NCI-H748 treated with DMSO at 0.1 percent for 48 hours (cell line): Measurements from ENCODE around the gene IFI30.

Experiments used
- DNase-seq: peaks from one replicate; lab custom pipeline; 2025; lab: John Stamatoyannopoulos, UW

The IFI30 gene

GRCh38 chr19:18173572-18174288, at the start of gene IFI30:
Gene IFI30 (plus strand): TSS chr19:18173813. CDS start chr19:18173842, 29 bp downstream.
- no peak for DNase-seq

DNA sequence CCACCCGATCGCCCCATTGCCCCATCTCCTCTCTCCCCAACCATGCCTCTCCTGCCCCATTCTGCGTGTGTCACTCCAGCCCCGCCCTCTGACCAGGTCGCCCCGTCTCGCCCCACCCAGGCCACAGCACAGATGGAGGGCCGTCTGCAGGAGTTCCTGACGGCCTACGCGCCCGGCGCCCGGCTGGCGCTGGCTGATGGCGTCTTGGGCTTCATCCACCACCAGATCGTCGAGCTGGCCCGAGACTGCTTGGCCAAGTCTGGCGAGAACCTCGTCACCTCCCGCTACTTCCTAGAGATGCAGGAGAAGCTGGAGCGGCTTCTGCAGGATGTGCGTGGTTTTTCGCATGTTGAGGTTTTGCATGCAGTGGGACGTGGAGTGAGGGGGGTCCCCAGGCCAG, 49.8 kb upstream of the IFI30 start:
- DNase-seq, result no peak

- no peak for DNase-seq
Measured at GRCh38 chr19:18126097-18126496, 47.5 kb upstream of the IFI30 start.

- no peak for DNase-seq
Measured at GRCh38 chr19:18128044-18128443, 45.6 kb upstream of the IFI30 start.

DNA sequence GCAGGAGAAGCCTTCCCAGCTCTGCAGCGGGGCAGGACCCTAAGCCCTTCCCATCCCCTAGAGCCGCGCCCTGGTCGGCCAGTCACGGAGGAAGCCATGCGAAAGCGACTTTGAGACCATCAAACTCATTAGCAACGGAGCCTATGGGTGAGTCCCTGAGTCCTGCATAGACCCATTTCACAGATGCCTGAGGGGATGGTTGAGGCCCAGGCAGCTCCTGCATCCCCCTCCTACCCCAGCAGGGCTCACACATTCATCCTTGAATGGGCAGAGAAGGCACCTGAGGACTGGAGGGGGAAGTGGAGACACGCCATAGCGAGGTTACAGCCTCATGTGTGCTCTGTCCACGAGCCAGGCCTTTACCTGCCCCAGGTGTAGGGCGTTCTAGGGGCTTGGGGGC, 44.8 kb upstream of the IFI30 start:
- no peak for DNase-seq

DNA sequence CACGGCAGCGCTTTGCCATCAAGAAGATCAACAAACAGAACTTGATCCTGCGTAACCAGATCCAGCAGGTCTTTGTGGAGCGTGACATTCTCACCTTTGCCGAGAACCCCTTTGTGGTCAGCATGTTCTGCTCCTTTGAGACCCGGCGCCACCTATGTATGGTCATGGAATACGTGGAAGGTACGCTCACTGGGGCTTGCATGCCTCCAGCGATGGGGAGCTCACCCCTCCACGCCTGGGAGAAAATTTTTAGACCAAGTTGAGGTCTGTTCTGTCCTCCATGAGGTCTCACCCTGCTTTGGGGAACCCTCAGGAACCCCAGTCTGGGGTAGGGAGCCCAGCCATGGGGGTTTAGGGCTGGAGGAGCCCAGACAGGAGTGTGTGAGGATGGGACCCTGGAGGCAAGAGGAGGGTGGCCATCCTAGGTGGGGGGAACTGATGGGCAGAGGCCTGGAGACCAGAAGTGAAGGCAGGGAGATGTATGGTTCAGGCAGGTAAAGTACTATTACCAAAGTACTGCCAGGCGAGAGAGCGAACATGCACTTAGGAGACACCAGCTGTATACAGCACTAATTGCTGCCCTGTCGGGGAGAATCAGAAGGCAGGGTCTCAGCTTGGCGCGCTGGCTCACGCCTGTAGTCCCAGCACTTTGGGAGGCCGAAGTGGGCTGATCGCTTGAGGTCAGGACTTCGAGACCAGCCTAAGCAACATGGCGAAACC, 42.9 kb upstream of the IFI30 start:
- no peak for DNase-seq

DNA sequence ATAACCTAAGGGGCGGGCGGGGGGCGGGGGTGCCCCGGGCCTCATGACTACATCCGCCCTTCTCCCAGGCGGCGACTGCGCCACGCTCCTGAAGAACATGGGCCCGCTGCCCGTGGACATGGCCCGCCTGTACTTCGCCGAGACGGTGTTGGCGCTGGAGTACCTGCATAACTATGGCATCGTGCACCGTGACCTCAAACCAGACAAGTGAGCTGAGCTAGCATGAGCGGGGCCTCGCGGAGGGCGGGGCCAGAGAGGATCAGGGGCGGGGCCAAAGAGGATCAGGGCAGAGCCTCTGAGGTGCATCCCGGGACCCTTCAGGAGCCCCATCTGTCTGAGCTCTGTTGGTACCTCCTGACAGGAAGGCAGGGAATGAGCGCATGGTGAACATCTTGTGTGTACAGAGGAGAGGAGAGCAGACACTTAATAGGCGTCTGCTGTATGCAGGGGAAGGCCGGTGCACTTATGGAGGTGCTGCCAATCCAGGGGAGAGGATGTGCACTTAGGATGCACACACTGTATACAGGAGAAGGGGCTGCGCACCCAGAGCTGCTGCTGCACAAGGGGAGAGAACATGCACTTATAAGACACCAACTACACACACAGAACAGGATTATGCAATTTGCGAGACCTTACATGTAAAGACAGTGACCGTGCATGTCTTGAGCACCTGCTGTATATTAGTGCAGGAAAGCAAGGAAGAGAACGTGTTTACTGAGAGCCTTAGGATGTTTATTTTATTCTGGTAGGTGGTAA, 41.6 kb upstream of the IFI30 start:
- no peak for DNase-seq

DNA sequence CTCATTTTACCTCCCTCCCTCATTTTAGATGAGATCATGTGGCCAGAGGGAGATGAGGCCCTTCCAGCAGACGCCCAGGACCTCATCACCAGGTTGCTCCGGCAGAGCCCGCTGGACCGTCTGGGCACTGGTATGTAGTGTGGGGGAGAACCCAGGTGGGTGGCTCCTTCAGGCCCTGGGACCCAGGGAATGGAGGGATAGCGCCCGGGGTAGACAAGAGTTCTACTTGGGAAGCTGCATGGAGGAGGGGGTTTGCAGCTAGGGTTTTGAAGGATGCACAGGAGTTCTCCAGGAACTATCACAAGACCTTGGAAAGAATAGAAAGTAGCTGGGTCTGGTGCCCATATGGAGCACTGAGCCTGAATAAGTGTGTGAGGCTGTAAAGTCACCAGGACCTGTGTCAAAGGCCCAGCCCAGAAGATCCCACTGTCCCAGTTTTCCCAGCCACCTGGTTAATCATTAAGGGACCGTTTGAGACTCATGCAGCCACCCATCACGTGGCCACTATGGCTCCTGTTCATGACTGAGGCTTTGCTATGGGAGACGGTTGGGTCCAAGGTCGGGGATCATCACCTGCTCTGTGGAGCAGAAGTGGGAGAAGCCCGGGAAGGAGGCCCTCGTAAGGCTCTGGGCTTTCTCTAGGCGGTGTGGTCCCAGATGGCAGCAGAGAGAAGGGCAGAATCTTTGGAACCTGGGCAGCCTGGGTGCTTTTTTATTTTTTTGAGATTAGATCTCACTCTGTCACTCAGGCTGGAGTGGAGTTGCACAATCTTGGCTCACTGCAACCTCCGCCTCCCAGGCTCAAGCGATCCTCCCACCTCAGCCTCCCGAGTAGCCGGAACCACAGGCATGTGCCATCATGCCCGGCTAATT, 37.7 kb upstream of the IFI30 start:
- no peak for DNase-seq

- DNase-seq, result no peak
Measured at GRCh38 chr19:18137242-18137641, 36.4 kb upstream of the IFI30 start.

- no peak for DNase-seq
Measured at GRCh38 chr19:18137657-18138339, 35.8 kb upstream of the IFI30 start.

GRCh38 chr19:18140473-18140872, 33.1 kb upstream of the IFI30 start:
- no peak for DNase-seq

DNA sequence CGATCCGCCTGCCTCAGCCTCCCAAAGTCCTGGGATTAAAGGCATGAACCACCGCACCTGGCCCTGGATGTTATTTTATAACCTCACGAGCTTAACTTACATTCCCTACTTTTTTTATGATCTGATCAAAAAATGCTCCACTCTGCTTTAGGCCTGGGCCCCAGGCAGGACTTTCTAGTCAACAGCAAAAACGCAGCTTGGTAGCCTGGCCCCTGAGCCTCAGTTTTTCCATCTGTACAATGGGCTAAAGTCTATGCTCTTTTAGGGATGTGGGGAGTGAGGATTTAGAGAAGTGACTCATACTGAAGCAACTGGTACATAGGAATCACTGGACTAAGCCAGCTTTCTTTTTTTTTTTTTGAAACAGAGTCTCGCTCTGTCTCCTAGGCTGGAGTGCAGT, 32.6 kb upstream of the IFI30 start:
- DNase-seq, result no peak

DNA sequence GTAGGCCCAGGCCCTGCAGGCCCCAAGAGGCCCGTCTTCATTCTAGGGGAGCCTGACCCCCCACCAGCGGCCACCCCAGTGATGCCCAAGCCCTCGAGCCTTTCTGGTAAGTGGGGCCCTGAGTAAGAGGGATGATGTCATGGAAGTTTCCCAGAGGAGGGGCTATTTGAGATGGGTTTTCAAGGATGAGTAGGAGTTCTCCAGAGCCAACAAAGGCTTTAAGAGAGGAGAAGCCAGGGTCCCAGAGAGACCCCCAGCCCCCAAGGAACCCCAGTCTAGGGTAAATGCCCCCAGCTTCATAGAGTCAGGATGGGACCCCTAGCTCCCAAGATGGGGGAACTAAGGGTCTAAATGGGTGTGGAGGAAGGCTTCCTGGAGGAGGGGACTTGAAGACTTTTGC, 29.7 kb upstream of the IFI30 start:
- no peak for DNase-seq

DNA sequence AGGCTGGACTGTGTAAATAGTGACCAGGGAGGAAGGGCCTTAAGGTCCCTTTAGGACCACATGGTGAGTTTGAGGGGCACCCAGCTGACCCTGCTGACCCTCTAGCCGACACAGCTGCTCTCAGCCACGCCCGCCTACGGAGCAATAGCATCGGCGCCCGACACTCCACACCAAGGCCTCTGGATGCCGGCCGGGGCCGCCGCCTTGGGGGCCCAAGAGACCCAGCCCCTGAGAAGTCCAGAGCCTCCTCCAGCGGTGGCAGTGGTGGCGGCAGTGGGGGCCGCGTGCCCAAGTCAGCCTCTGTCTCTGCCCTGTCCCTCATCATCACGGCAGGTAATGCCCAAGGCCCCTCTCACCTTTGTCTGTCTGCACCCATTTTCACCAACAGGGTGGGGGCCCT, 29.3 kb upstream of the IFI30 start:
- DNase-seq, result no peak

- no peak for DNase-seq
Measured at GRCh38 chr19:18144906-18145305, 28.7 kb upstream of the IFI30 start.

GRCh38 chr19:18145391-18145999, 28.1 kb upstream of the IFI30 start:
- no peak for DNase-seq

DNA sequence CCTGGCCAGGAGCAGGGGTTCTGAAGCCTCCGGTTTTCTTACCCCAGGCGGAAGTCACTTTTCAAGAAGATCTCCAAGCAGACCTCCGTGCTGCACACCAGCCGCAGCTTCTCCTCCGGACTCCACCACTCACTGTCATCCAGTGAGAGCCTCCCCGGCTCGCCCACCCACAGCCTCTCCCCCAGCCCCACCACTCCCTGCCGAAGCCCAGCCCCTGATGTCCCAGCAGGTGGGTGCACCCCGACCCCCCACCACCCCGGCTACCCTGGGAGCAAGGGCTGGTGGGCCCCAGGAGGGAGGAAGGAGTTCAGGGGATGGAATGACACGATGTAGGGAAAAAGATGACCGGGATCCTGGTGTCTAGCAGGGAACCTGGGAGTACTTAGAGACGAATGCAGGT, 26.2 kb upstream of the IFI30 start:
- no peak for DNase-seq

GRCh38 chr19:18149596-18149975, 24.0 kb upstream of the IFI30 start:
- DNase-seq, result no peak

DNA sequence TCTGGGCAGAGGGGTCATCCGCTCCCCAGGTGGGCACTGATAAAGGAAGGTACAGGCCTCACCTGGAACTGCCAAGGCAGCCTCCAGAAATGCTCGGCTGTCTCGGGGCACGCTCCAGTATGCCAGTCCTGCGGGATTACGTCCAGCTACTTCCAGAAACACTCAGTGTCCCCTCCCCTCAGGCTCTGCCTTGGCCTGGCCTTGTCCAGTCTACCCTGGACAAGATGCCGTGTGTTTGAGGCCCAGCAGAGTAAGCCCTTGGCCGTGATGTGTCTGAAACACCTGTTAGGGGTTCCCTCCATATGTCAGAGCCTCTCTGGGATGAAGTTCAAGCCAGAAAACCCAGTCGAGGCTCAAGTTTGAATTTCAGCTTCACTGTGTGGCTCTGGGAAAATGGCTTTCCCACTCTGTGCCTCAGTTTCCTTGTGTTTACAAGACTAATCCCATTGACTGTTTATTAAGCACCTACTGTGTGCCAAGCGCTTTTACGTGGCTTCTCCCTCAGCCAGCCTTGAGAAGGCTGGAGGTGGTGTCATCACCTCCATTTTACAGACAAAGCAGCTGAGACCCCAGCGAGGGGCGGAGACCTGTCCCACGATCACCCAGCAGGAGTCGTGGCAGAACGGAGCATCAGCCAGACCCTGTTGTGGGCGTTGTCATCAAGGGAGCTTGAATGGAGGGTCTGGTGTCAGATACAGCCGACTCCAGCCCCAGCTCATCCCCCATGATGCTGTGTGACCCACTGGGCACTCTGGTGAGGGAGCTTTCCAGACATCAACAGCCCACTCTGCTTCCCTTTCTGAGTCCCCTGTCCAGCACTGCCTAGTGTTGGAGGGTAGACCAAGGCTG, 22.6 kb upstream of the IFI30 start:
- DNase-seq, result no peak

- peak; percentile 84 for DNase-seq
Measured at GRCh38 chr19:18152442-18152816, 21.2 kb upstream of the IFI30 start.
